ENCODE data around the gene SEPTIN5. TPM values are rescaled to one million over a fixed set of nuclear protein-coding genes. Genes with fewer than 3 reads are reported as not detected.

Gene SEPTIN5
- total RNA-seq, 3 donors from 2014 or later, result 0.38 to 1.3 (median 1.1) TPM

GRCh38 chr22:19757140-19757984 is 43.1 kb downstream of the SEPTIN5 start:
- Mint-ChIP-seq H3K4me1 (ENCODE audit: low read depth) (peaks cover 30% of the 10 kb centered on the region), H3K4me3 (peak overlapping the region; percentile 61), H3K36me3 (ENCODE audit: insufficient read depth) (no peaks in the 10 kb centered on the region), H3K27me3 (ENCODE audit: low read depth) (peaks cover 66% of the 10 kb centered on the region), H3K9me3 (no peaks in the 10 kb centered on the region)
- no peak for DNase-seq
- no peak for ATAC-seq

DNA sequence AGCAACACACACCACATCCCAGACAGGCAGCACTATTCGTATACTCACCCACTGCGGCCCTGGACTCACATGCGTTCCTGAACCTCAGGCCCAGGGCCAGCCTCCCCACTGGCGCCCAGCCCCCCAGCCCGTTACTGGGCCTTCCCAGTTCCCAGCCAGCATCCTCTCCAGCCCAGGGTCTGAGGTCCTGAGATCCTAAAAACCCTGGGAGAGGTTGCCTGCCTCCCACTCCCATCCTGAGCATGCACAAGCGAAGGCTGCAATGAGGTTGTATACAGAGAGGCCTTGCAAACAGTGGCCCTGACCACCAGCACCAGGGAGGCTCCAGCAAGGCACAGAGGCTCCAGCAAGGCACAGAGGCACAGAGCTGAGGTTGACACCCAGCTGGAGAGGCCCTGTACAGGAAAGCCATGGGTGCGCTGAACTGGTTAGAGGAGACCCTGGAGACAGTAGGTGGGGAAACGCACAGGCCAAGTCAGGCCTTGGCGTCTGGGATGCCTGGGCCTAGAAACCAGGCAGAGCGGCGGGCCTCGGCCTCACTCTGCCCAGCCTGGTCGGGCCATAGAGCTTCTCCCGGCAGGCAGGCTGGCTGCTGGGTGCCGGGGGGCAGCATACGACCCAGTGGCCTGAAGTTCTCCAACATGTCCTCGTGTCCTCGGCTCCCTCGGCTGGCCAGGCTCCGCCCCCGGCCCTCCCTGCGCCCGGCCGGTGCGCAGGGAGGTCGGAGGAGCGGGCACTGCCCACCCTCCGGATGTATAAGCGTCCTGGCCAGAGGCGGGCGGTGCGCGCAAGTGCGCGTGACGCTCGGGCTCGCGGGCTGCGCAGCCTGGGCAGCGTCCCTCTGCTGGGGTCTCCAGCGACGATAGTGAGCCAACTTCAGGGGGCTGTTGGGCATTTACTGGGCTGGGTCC is 43.9 kb downstream of the SEPTIN5 start:
- Mint-ChIP-seq H3K36me3 (ENCODE audit: insufficient read depth) (no peaks in the 10 kb centered on the region), H3K27me3 (ENCODE audit: low read depth) (peaks cover 65% of the 10 kb centered on the region), H3K4me1 (ENCODE audit: low read depth) (peaks cover 30% of the 10 kb centered on the region), H3K4me3 (no peak overlapping the region), H3K9me3 (no peaks in the 10 kb centered on the region)
- DNase-seq (no peak), ATAC-seq (no peak)

GRCh38 chr22:19758896-19759426 is 44.7 kb downstream of the SEPTIN5 start:
- ATAC-seq, result no peak
- H3K4me1 Mint-ChIP-seq (ENCODE audit: low read depth), result peaks cover 30% of the 10 kb centered on the region
- peaks cover 65% of the 10 kb centered on the region for H3K27me3 Mint-ChIP-seq (ENCODE audit: low read depth)
- H3K36me3 Mint-ChIP-seq (ENCODE audit: insufficient read depth), result no peaks in the 10 kb centered on the region
- H3K4me3 Mint-ChIP-seq, result no peak overlapping the region
- DNase-seq, result no peak
- H3K9me3 Mint-ChIP-seq, result no peaks in the 10 kb centered on the region

- Mint-ChIP-seq H3K27me3 (ENCODE audit: low read depth) (peaks cover 64% of the 10 kb centered on the region), H3K9me3 (no peaks in the 10 kb centered on the region), H3K36me3 (ENCODE audit: insufficient read depth) (no peaks in the 10 kb centered on the region), H3K4me3 (peak overlapping the region; percentile 78), H3K4me1 (ENCODE audit: low read depth) (peaks cover 30% of the 10 kb centered on the region)
- DNase-seq, result no peak
- no peak for ATAC-seq
Measured at GRCh38 chr22:19759427-19760057, 45.2 kb downstream of the SEPTIN5 start.

DNA sequence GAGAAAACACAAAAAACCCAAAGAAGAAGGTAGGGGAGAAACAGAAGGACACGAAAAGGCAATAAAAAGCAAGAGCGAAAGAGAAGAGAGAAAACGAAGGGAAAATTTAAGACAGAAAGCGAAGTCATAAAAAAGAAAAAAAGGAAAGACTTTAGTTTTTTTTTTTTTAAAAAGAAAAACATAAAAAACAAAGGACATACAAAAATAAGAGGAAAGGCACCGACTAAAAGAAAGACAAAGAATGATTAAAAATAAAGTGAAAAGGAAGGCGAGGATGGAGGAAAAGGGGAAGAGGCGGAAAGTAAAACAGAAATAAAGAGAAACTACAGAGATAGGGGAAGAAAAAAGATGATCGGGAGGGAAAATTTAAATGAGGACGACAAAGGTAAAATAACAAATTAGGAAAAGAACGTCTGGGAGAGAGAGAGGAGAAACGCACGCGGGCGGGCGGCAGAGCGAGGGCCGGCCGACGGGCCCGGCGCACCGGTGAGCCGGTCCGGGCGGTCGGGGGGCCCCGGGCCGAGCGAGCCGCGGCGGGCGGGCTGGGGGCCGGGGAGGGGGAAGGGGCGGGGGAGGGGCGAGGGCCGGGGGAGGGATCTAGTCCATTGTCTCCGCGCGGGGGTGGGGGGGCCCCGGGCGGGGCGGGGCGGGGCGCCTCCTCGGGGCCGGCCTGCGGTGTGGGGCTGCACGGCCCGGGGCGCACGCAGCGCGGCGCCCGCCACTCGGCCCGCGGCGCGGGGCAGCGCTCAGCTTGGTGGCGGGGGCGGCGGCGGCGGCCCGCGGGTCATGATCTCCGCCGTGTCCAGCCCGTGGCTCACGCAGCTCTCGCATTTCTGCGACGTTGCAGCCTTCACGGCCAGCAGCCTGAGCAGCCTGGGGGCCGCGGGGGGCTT is 46.0 kb downstream of the SEPTIN5 start, which contains the start of gene TBX1:
TBX1 (plus strand) TSS at position 721 of the 893 bp plus-strand sequence; CDS start at position 787, 66 bp downstream.
- DNase-seq (no peak), ATAC-seq (no peak)
- Mint-ChIP-seq H3K36me3 (ENCODE audit: insufficient read depth) (no peaks in the 10 kb centered on the region), H3K4me3 (peak within 1 kb of the TSS; percentile 78), H3K4me1 (ENCODE audit: low read depth) (peaks cover 33% of the 10 kb centered on the region), H3K9me3 (no peaks in the 10 kb centered on the region), H3K27me3 (ENCODE audit: low read depth) (peaks cover 65% of the 10 kb centered on the region)

GRCh38 chr22:19760951-19761724 is 46.8 kb downstream of the SEPTIN5 start:
- Mint-ChIP-seq H3K9me3 (no peaks in the 10 kb centered on the region), H3K4me3 (peak overlapping the region; percentile 63), H3K27me3 (ENCODE audit: low read depth) (peaks cover 62% of the 10 kb centered on the region), H3K4me1 (ENCODE audit: low read depth) (peaks cover 30% of the 10 kb centered on the region), H3K36me3 (ENCODE audit: insufficient read depth) (no peaks in the 10 kb centered on the region)
- DNase-seq (no peak), ATAC-seq (no peak)

GRCh38 chr22:19761725-19762567 is 47.6 kb downstream of the SEPTIN5 start:
- peak overlapping the region; percentile 63 for H3K4me3 Mint-ChIP-seq
- peaks cover 58% of the 10 kb centered on the region for H3K27me3 Mint-ChIP-seq (ENCODE audit: low read depth)
- no peaks in the 10 kb centered on the region for H3K9me3 Mint-ChIP-seq
- H3K36me3 Mint-ChIP-seq (ENCODE audit: insufficient read depth), result no peaks in the 10 kb centered on the region
- peaks cover 26% of the 10 kb centered on the region for H3K4me1 Mint-ChIP-seq (ENCODE audit: low read depth)
- no peak for DNase-seq
- no peak for ATAC-seq

DNA sequence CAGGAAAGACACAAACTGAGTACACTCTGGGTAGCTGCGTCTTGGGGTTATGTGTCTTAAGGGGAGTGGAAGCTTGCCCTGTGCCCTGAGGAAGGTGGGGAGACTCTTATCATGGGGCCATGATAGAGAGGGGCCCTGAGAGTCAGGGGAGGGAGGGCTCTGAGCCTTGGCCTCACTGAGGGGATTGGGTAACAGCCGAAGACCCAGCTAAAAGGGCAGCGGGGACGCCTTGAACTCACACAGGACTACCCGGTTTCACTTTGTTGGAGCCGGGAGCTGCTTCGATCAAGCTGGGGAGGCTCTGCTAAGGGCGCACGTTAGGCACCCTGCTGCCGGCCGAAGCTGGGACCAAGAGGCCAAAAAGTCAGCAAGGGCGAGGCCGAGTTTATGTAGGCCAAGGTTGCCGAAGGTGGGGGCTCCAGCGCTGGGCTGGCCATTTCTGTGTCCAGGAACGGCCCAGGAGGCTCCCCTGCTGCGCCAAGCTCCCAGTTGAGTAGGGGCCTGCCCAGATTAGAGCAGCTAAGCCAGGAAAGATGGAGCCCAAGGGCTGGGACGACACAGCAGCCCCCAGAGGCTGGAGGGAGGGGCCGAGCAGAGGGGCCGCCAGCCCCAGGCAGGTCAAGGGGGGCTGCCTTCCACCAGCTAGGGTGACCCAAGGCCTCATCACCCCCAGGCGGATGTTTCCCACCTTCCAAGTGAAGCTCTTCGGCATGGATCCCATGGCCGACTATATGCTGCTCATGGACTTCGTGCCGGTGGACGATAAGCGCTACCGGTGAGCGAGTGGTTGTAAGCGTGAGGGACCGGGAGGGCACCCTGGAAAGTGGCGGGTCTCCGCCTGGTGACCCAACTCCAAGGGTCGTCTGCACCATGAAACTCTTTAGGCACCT is 48.5 kb downstream of the SEPTIN5 start:
- DNase-seq, result no peak
- H3K9me3 Mint-ChIP-seq, result no peaks in the 10 kb centered on the region
- no peaks in the 10 kb centered on the region for H3K36me3 Mint-ChIP-seq (ENCODE audit: insufficient read depth)
- H3K4me1 Mint-ChIP-seq (ENCODE audit: low read depth), result peaks cover 22% of the 10 kb centered on the region
- H3K4me3 Mint-ChIP-seq, result no peak overlapping the region
- peaks cover 61% of the 10 kb centered on the region for H3K27me3 Mint-ChIP-seq (ENCODE audit: low read depth)
- ATAC-seq, result no peak

GRCh38 chr22:19763458-19764298 is 49.4 kb downstream of the SEPTIN5 start:
- no peaks in the 10 kb centered on the region for H3K9me3 Mint-ChIP-seq
- no peak for ATAC-seq
- peaks cover 67% of the 10 kb centered on the region for H3K27me3 Mint-ChIP-seq (ENCODE audit: low read depth)
- no peaks in the 10 kb centered on the region for H3K36me3 Mint-ChIP-seq (ENCODE audit: insufficient read depth)
- H3K4me3 Mint-ChIP-seq, result no peak overlapping the region
- no peak for DNase-seq
- peaks cover 22% of the 10 kb centered on the region for H3K4me1 Mint-ChIP-seq (ENCODE audit: low read depth)

GRCh38 chr22:19764299-19764593 is 49.9 kb downstream of the SEPTIN5 start:
- Mint-ChIP-seq H3K4me3 (no peak overlapping the region), H3K36me3 (ENCODE audit: insufficient read depth) (no peaks in the 10 kb centered on the region), H3K4me1 (ENCODE audit: low read depth) (peaks cover 22% of the 10 kb centered on the region), H3K9me3 (no peaks in the 10 kb centered on the region), H3K27me3 (ENCODE audit: low read depth) (peaks cover 68% of the 10 kb centered on the region)
- ATAC-seq, result no peak
- no peak for DNase-seq

All from activated T-cell treated with anti-CD3 and anti-CD28 coated beads, Interleukin-2, amount 50 U/mL, for 4 hours (primary cell).